Stimulated activated CD8-positive, alpha-beta memory T cell treated with anti-CD3 and anti-CD28 coated beads, Interleukin-2, amount 100 ng/mL, for 1 hour (primary cell): ENCODE results near the gene CLEC4G.
"Not testable (repeated sequence)": the region's sequence is repeated elsewhere in the genome, so short reads cannot be mapped to it uniquely, and the experiment has no call there.

Experiments
- DNase-seq, 2 donors: peaks; one replicate each; pipeline ENCODE4 v3.0.0-alpha.2; 2020; ENCODE audit warnings: low read depth in 2 of 2

CLEC4G gene

GRCh38 chr19:7746903-7747884, 15.3 kb upstream of the CLEC4G start, which contains the start of gene CD209:
Gene CD209, minus strand, starts transcription at chr19:7747534. Its CDS starts 23 bp downstream, at chr19:7747511.
- no peak for DNase-seq

GRCh38 chr19:7746306-7746705, 14.4 kb upstream of the CLEC4G start:
- DNase-seq = not testable (repeated sequence)

- no peak for DNase-seq
Observed at GRCh38 chr19:7744871-7745650, 13.2 kb upstream of the CLEC4G start.

- no peak for DNase-seq
Observed at GRCh38 chr19:7744199-7744786, 12.4 kb upstream of the CLEC4G start.

- DNase-seq = no peak
Observed at GRCh38 chr19:7743425-7743841, 11.5 kb upstream of the CLEC4G start.

GRCh38 chr19:7742991-7743390, 11.1 kb upstream of the CLEC4G start:
- no peak for DNase-seq

- no peak for DNase-seq
Observed at GRCh38 chr19:7742575-7742974, 10.7 kb upstream of the CLEC4G start.

GRCh38 chr19:7740682-7741054, 8.8 kb upstream of the CLEC4G start:
- DNase-seq = no peak

GRCh38 chr19:7739801-7740681, 8.1 kb upstream of the CLEC4G start:
- no peak for DNase-seq

GRCh38 chr19:7739211-7739755, 7.4 kb upstream of the CLEC4G start:
- no peak for DNase-seq

GRCh38 chr19:7738023-7738422, 6.1 kb upstream of the CLEC4G start:
- DNase-seq = no peak

GRCh38 chr19:7737215-7737614, 5.3 kb upstream of the CLEC4G start:
- DNase-seq = no peak

GRCh38 chr19:7736148-7736547, 4.2 kb upstream of the CLEC4G start:
- no peak for DNase-seq

GRCh38 chr19:7734220-7735203, 2.6 kb upstream of the CLEC4G start:
- no peak for DNase-seq

GRCh38 chr19:7733376-7733775, 1.5 kb upstream of the CLEC4G start:
- DNase-seq = no peak

- no peak for DNase-seq
Observed at GRCh38 chr19:7731615-7732014, 295 bp downstream of the CLEC4G start.

GRCh38 chr19:7731218-7731595, 703 bp downstream of the CLEC4G start:
- DNase-seq = no peak

GRCh38 chr19:7730286-7731217, 1.4 kb downstream of the CLEC4G start:
- DNase-seq = no peak

- no peak for DNase-seq
Observed at GRCh38 chr19:7729831-7730285, 2.1 kb downstream of the CLEC4G start.
